T-helper 17 cell (primary cell): ENCODE measurements around the gene LHX3. TPM values are rescaled to one million over a fixed set of nuclear protein-coding genes. Genes with fewer than 3 reads are reported as not detected.
A peak's percentile ranks its signal among the peaks of the same experiment; 100 is the strongest.

Experiments used
- ATAC-seq: fragments of 150-1000 bp; cut with Tn5 transposase; 2 replicates; pipeline ENCODE4 v1.10.0; 2021; ENCODE audit warnings: mild to moderate bottlenecking, moderate library complexity
- DNase-seq, 3 donors: peaks; one replicate each; pipeline versions ENCODE4 v3.0.0 to v3.0.0-alpha.2; 2020 to 2021
- H3K9me3 ChIP-seq: one replicate; pipeline ENCODE4 v1.7.0; 2013; ENCODE audit warnings: low read length, mild to moderate bottlenecking; ENCODE audit not compliant: control insufficient read depth, poor library complexity, severe bottlenecking
- H3K27ac Mint-ChIP-seq: one replicate; pipeline ENCODE4 v1.8.0; 2022; ENCODE audit warnings: mild to moderate bottlenecking, moderate library complexity, mixed read lengths
- H3K27me3 Mint-ChIP-seq: one replicate; pipeline ENCODE4 v1.8.0; 2022; ENCODE audit warnings: mixed read lengths
- H3K36me3 Mint-ChIP-seq: one replicate; pipeline ENCODE4 v1.8.0; 2022; ENCODE audit warnings: low read depth, mixed read lengths
- H3K4me1 Mint-ChIP-seq: one replicate; pipeline ENCODE4 v1.8.0; 2022; ENCODE audit warnings: mild to moderate bottlenecking, mixed read lengths
- H3K4me3 Mint-ChIP-seq: one replicate; pipeline ENCODE4 v1.8.0; 2022; ENCODE audit warnings: mild to moderate bottlenecking, moderate library complexity, mixed read lengths
- total RNA-seq, 4 donors: library from RNA in 2 of 4; stranded (reverse) in 2 of 4; gene quantifications; one replicate each; pipeline ENCODE4 v1.2.3 and lab custom pipeline; 2022 to 2026

Gene LHX3
- total RNA-seq, 2 donors from 2014 or later, result 0.10 to 0.18 TPM

DNA sequence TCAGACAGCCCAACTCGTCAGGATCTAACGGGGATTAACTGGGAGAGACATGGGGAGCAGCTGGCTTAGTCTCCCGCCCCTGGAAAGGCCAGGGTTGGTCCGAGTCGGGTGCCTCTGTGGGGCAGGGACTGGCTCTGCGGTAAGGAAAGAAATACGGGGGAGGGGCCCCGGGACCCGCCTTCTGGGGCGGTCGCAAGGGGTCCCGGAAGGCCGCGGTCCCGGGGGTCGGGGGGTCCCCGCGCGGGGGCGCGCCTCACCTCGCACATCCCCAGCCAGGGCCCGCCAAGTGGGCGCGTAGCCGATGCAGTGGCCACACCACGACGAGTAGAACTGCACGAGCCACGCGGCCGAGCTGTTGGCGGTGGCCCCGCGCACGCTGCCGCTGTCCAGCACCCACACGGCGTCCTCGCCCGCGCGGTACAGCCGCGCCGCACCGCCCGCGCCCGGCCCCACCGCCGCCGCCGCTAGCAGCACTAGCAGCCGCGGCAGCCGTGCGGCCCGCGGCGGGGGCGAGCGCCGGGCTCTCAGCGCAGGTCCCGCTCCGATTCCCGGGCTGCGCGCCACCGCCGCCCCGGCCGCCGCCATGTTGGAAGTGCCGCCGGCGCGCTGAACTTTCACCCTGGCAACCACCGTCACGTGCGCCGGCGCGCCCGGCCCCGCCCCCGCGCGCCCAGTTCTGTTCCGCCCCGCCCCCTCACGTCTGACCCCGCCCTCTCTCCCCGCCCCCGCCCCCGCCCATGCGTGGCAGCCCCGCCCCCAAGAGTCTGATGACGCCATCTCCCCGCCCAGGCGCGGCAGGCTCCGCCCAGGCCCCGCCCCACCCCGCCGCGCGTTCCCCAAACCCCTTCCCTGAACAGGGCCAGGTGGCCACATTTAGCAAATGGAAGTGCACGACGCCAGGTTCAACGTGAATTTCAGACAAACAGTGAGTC lies 40.6 kb upstream of the LHX3 start, which contains the start of gene QSOX2:
QSOX2 (minus strand) TSS at position 594 of the 932 bp plus-strand sequence; CDS start at position 585, 9 bp downstream.
- no peaks in the 10 kb centered on the region for H3K9me3 ChIP-seq
- Mint-ChIP-seq H3K4me1 (peaks cover 33% of the 10 kb centered on the region), H3K4me3 (peak within 1 kb of the TSS; percentile 99), H3K27ac (peak within 1 kb of the TSS; percentile 94), H3K27me3 (no peaks in the 10 kb centered on the region), H3K36me3 (no peaks in the 10 kb centered on the region)
- peak; percentile 86 for ATAC-seq
- DNase-seq, result peak; percentile 74 to 86 (median 84)

DNA sequence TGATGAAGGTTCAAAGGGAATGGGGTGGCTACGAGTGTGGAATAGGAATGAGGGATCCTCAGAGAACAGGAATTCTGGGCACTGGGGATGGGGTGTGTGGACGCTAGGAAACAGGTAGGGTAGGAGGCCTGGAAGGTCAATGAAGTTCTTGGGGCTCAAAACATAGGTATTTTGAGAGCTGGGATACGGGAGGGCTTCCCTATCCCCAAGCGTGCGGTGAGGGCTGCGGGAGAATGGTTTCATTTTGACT lies 40.0 kb upstream of the LHX3 start:
- H3K36me3 Mint-ChIP-seq, result no peaks in the 10 kb centered on the region
- DNase-seq, result no peak
- ATAC-seq, result no peak
- peak overlapping the region; percentile 94 for H3K27ac Mint-ChIP-seq
- H3K9me3 ChIP-seq, result no peaks in the 10 kb centered on the region
- H3K27me3 Mint-ChIP-seq, result no peaks in the 10 kb centered on the region
- H3K4me3 Mint-ChIP-seq, result peak overlapping the region; percentile 99
- peaks cover 33% of the 10 kb centered on the region for H3K4me1 Mint-ChIP-seq

DNA sequence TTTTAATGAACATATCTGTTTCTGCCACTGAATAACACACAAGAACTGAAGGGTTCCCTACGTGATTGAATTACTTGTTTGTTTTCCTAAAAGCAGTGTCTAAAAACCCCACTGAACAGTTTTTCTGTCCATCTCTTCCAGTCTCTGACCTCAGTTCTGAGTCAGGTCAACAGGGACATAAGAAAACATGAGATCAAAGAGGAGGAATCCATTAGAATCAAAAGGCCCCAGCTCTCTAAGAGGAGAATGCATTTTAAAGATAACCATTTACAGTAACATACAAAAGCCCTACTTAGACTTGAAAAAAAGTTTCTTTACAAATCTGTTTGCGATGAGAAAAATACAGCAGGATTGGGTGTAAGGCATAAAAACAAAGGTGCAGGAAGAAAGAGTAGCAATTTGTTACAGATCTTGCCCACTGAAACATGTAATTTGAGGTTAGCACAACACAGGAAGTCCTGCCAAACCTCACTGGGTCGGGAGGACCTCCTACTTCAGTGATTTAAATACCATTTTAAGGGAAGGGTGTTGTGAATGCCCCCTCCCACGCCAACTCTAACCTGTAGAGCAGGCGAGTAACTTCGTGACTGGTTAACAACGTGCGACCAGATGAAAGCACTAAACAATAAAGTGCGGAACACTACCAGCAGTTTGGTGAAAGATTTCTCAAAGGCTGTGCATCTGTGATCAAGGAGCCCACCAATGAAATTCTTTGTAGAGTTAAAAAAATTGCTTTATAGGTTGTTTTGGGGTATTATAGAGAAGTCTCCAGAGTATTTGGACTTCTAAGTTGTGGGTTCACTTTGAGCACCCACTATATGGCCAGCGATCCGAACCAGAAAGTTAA lies 39.4 kb upstream of the LHX3 start:
- peak; percentile 20 for ATAC-seq
- Mint-ChIP-seq H3K27ac (peak overlapping the region; percentile 94), H3K36me3 (no peaks in the 10 kb centered on the region), H3K27me3 (no peaks in the 10 kb centered on the region), H3K4me3 (peak overlapping the region; percentile 99), H3K4me1 (peaks cover 36% of the 10 kb centered on the region)
- no peak for DNase-seq
- no peaks in the 10 kb centered on the region for H3K9me3 ChIP-seq

DNA sequence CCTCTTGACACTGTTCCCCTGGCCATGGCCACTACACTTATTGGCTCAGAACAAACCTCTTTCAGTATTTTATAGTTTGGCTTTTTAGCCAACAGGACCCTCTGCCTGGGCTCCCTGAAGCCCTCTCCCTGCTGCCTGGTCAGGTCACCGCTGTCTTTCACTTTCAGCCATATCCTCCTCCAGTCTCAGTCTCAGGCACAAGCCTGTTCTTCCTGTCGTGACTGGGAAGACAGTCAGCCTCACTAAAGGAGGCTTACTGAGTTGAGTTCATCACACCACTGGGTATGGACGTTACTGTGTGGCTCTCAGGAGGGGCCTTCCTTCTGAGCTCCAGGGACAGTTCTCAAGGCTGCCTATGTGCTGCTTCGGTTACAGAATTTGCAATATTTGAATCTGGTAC lies 38.7 kb upstream of the LHX3 start:
- ATAC-seq (no peak), DNase-seq (no peak)
- H3K36me3 Mint-ChIP-seq, result no peaks in the 10 kb centered on the region
- H3K4me1 Mint-ChIP-seq, result peaks cover 41% of the 10 kb centered on the region
- peak overlapping the region; percentile 94 for H3K27ac Mint-ChIP-seq
- H3K9me3 ChIP-seq, result no peaks in the 10 kb centered on the region
- H3K4me3 Mint-ChIP-seq, result peak overlapping the region; percentile 99
- no peaks in the 10 kb centered on the region for H3K27me3 Mint-ChIP-seq

DNA sequence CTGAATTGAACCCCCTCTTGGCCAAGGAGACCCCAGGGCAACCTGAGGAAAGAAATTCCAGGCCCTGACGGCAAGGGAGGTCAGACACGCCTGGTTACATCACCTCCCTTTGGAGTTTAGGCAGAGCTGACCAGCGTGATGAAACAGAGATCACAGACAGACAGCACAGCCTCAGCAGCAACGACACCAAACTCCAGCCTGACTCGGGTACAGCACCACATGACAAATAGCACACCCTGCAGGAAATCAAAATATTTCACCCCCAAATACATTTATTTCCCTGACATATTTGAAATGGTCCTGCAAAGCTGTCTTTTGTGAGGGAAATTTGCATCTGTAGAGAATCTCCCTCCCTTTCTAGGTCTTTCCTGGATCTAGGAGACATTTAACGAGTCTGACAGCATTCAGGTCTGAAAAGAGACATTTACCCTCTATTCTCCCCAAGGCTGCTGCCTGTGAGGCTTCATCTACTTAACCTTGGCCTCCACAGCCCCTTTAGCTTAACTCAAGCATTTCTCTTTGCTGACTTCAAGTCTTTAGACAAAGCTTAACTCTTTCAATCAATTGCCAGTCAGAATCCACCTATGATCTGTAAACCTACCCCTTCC lies 38.1 kb upstream of the LHX3 start:
- peak overlapping the region; percentile 63 for H3K4me3 Mint-ChIP-seq
- H3K4me1 Mint-ChIP-seq, result peaks cover 41% of the 10 kb centered on the region
- ATAC-seq, result no peak
- H3K9me3 ChIP-seq, result no peaks in the 10 kb centered on the region
- no peak for DNase-seq
- H3K36me3 Mint-ChIP-seq, result no peaks in the 10 kb centered on the region
- H3K27ac Mint-ChIP-seq, result no peak overlapping the region
- H3K27me3 Mint-ChIP-seq, result no peaks in the 10 kb centered on the region

DNA sequence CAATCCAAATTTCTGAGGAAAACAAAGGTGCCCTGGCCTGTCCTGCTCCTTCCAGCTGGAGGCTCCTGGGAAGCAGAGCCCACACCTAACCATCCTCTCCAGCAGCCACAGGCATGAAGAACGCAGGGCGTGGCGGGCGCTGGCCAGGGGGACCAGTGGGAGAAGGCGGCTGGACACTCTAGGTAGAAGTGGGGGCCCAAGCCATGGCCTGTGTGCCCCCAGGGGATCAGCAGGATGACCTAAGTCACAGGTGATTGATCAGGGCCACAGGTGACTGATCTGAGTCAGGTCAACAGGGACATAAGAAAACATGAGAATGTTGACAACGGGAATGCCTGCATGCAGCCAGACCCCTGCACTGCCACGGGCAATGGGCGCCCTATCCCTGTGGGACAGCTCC lies 37.3 kb upstream of the LHX3 start:
- Mint-ChIP-seq H3K4me3 (no peak overlapping the region), H3K36me3 (no peaks in the 10 kb centered on the region), H3K27ac (no peak overlapping the region), H3K4me1 (peaks cover 41% of the 10 kb centered on the region), H3K27me3 (no peaks in the 10 kb centered on the region)
- DNase-seq, result no peak
- no peaks in the 10 kb centered on the region for H3K9me3 ChIP-seq
- ATAC-seq, result no peak

DNA sequence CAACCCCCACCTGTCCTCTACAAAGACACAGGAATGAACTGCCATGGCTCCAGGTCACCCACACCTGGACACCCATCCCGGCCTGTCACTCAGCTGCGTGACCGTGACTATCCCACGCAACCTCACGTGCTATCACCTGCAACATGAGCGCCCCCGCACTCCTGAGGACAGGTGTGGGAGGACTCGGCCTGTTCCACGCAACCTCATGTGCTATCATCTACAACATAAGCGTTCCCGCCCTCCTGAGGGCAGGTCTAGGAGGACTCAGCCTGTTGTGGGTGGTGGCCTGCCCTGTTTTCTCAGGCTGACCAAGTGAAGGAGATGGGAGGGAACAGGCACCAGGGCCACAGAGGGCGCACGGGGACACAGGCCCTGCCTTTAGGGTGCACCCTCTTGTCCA lies 36.6 kb upstream of the LHX3 start:
- ATAC-seq (no peak), DNase-seq (no peak)
- H3K4me1 Mint-ChIP-seq, result peaks cover 41% of the 10 kb centered on the region
- H3K27ac Mint-ChIP-seq, result no peak overlapping the region
- H3K36me3 Mint-ChIP-seq, result no peaks in the 10 kb centered on the region
- H3K4me3 Mint-ChIP-seq, result no peak overlapping the region
- H3K9me3 ChIP-seq, result no peaks in the 10 kb centered on the region
- H3K27me3 Mint-ChIP-seq, result no peaks in the 10 kb centered on the region

DNA sequence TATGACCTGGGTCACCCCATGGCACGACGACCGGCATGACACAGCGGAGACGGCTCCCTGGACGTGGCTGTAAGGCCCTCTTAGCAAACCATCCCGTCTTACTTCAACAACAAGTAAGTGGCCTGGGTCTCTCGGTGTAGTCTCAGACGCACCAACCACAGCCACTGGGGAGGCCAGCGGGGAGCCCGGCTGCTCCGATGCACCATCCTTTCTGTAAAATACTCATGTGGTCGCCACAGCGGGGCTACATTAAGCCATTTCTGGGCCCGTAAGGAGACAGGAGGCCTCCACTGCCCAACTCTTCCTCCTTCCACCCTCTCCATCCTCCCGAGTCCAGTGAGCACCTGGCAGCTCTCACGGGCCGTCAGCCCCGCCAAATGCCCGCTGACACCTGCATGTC lies 36.0 kb upstream of the LHX3 start:
- no peaks in the 10 kb centered on the region for H3K9me3 ChIP-seq
- H3K4me3 Mint-ChIP-seq, result no peak overlapping the region
- ATAC-seq (no peak), DNase-seq (no peak)
- peaks cover 40% of the 10 kb centered on the region for H3K4me1 Mint-ChIP-seq
- no peaks in the 10 kb centered on the region for H3K36me3 Mint-ChIP-seq
- H3K27ac Mint-ChIP-seq, result no peak overlapping the region
- no peaks in the 10 kb centered on the region for H3K27me3 Mint-ChIP-seq

DNA sequence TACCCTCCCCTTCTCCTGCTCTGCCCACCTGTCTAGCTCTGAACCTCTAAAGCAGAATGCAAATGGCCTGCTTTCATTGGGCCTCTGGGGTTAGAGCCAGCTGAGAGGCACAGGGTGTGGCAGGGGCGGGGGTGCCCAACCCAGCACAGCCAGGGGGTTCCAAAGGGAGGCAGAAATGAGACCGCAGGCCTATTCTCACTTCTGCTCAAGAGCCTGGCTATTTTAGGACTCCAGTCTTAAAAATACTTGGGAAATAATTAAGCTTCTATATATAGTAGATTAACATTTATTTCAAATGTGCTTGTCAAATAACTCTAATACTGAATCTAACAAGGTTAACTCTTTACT lies 35.0 kb upstream of the LHX3 start:
- H3K4me1 Mint-ChIP-seq, result peaks cover 36% of the 10 kb centered on the region
- H3K27me3 Mint-ChIP-seq, result no peaks in the 10 kb centered on the region
- H3K9me3 ChIP-seq, result no peaks in the 10 kb centered on the region
- H3K36me3 Mint-ChIP-seq, result peaks cover 2% of the 10 kb centered on the region
- no peak overlapping the region for H3K27ac Mint-ChIP-seq
- peak; percentile 57 for ATAC-seq
- H3K4me3 Mint-ChIP-seq, result no peak overlapping the region
- DNase-seq, result no peak

DNA sequence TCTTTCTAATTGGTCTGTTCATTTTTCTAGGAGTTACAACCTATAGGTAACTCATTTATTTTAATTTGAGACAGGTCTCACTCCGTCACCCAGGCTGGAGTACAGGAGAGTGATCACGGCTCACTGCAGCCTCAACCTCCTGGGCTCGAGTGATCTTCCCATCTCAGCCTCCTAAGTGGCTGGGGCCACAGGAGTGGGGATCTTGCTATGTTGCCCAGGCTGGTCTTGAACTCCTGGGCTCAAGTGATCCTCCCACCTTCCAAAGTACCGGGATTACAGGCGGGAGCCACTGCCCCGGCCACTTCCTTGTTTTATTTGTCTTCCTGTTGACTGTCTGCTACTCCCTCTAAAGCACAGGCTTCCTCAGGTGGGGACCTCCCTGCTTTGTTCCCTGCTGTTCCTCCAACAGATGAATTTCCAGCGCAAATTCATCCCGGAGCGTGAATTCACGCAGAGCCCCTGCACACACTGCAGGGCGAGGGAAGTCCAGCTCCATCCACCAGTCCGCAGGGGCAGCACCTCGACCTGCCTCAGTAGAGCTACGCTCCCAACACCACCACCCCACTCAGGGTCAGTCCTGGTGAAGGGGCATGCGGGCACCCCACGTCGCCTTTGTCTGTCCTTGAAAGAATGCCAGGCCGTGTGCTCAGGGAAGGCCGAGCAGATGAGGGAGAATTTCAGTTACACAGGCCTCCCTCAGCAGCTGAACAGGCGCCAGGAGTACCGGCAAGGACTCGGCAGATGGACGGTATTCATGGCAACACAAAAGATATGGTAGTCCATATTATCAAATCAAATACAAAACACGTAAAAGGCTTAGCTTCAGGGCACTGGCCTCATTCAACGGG lies 34.4 kb upstream of the LHX3 start:
- peaks cover 3% of the 10 kb centered on the region for H3K36me3 Mint-ChIP-seq
- DNase-seq (no peak), ATAC-seq (no peak)
- H3K4me3 Mint-ChIP-seq, result no peak overlapping the region
- peaks cover 30% of the 10 kb centered on the region for H3K4me1 Mint-ChIP-seq
- H3K27me3 Mint-ChIP-seq, result no peaks in the 10 kb centered on the region
- no peaks in the 10 kb centered on the region for H3K9me3 ChIP-seq
- H3K27ac Mint-ChIP-seq, result no peak overlapping the region

DNA sequence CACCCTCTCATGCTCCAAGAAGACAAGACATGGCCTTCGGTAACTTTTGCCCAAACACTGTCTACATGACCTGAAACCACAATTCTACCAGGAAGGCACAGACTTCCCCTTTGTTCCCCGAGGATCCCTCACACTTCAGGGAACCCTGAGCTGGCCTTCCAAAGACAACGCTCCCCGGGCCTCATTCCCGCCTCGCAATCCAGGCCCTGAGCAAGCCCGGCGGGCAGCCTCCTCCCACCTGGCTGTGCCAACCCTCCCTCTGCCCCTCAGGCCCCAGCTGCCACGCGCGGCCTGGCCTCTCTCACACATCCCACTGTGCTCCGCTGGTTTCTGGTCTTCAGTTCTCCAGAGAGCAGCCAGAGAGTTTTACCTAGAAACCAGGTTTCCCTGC lies 33.4 kb upstream of the LHX3 start:
- peaks cover 3% of the 10 kb centered on the region for H3K36me3 Mint-ChIP-seq
- peak overlapping the region; percentile 15 for H3K4me3 Mint-ChIP-seq
- no peak overlapping the region for H3K27ac Mint-ChIP-seq

DNA sequence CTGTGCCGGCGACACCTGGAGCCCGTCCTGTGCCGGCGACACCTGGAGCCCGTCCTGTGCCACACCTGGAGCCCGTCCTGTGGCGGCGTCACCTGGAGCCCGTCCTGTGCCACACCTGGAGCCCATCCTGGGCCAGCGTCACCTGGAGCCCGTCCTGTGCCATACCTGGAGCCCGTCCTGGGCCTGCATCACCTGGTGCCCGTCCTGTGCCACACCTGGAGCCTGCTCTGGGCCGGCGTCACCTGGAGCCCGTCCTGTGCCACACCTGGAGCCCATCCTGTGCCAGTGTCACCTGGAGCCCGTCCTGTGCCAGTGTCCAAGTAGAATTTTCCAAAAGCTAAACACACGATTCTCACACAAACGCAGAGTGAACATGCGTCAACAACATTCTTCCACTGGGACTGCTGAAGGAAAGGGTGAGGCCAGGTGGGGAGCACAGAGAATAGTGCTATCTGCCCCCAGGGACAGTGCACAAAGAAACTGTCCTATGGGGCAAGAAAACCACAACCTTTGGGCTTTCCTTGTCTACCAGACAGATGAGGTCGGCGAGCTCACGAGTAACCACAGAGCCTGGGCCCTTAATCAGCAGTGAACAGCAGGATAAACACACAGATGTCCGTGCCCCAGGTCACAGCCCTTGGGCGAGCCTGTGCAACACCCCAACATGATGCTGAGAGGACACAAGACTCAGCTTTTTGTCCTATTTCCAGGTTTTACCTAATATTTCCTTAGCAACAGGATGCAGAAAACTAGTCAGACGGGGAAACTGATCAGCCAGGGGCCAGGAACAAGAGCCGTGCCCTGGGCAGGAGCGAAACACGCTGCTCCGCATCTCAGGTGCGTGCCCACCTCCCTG lies 32.8 kb upstream of the LHX3 start:
- Mint-ChIP-seq H3K36me3 (peaks cover 3% of the 10 kb centered on the region), H3K4me1 (peaks cover 18% of the 10 kb centered on the region), H3K27ac (no peak overlapping the region), H3K27me3 (no peaks in the 10 kb centered on the region), H3K4me3 (no peak overlapping the region)
- ATAC-seq, result no peak
- DNase-seq, result no peak
- no peaks in the 10 kb centered on the region for H3K9me3 ChIP-seq

More for the DNA sequence above, 33.4 kb upstream of the LHX3 start:
- no peak for ATAC-seq
- no peak for DNase-seq
- Mint-ChIP-seq H3K27me3 (no peaks in the 10 kb centered on the region), H3K4me1 (peaks cover 22% of the 10 kb centered on the region)
- H3K9me3 ChIP-seq, result no peaks in the 10 kb centered on the region
